Measurements from ENCODE around the gene MAP4K4.

Gene MAP4K4

DNA sequence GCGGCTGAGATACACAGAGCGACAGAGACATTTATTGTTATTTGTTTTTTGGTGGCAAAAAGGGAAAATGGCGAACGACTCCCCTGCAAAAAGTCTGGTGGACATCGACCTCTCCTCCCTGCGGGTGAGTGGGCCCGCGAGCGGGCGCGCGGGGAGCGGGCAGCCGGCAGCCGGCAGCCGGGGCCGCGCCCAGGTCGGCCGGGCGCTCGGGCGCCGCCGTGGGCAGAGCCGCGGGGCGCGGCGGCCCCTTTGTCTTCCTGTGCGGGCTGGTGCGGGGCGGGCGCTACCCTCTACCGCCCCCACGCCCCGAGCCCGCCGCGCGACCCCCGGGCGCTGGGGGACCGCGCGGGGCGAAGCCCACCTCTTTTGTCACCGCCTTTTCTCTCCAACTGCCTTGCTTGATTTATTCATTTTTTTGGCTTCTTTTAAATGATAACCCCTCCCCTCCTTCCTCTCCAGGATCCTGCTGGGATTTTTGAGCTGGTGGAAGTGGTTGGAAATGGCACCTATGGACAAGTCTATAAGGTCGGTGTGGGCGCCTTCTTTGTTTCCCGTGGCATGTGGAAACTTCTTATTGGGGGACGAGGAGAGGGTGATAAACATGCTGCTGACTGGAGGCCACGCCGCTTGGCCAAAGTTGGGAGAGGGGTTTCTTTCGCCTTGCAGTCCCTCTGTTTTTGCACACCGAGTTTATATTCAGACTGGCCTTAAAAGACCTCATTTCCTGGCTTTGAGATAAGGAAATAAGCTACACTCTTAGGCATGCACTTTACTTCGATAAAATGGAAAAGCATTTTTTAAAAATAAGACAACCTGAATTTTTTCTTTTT lies 722 bp downstream of the MAP4K4 start:
- Histone ChIP-seq H2BK15ac (ENCODE audit: low read length) (no peak overlapping the region), H3K4me1 (ENCODE audit: control insufficient read depth in 2 of 2, insufficient read depth in 1 of 2, low read depth in 1 of 2, low read length in 2 of 2) (peaks cover 6 to 18% of the 10 kb centered on the region in 2 donors), H3K79me1 (ENCODE audit: low read depth, low read length) (peaks cover 3% of the 10 kb centered on the region), H4K8ac (ENCODE audit: low read depth, low read length) (no peak overlapping the region), H2AFZ (ENCODE audit: low read length) (peak overlapping the region; percentile 64), H3K9me3 (replicated peaks in 1 of 2; ENCODE audit: control insufficient read depth in 2 of 2, insufficient read depth in 1 of 2, low read depth in 1 of 2, low read length in 2 of 2) (peaks cover 2 to 14% of the 10 kb centered on the region in 2 donors), H2BK12ac (ENCODE audit: low read length) (no peak overlapping the region), H2BK120ac (ENCODE audit: low read depth, low read length) (no peak overlapping the region), H3K27me3 (ENCODE audit: control insufficient read depth in 3 of 3, insufficient read depth in 3 of 3, low read depth in 1 of 3, low read length in 3 of 3) (no peaks in the 10 kb centered on the region), H3K27ac (replicated peaks; ENCODE audit: low read length) (peak overlapping the region; percentile 67), H3K36me3 (replicated peaks in 1 of 2; ENCODE audit: control insufficient read depth in 2 of 2, insufficient read depth in 2 of 2, low read length in 2 of 2) (peaks cover 5 to 30% of the 10 kb centered on the region in 2 donors), H3K18ac (ENCODE audit: low read length) (peak overlapping the region; percentile 98), H2AK5ac (ENCODE audit: low read depth, low read length) (no peak overlapping the region), H3K4me2 (ENCODE audit: insufficient read depth, low read length, poor library complexity, severe bottlenecking) (peak overlapping the region; percentile 81), H3K4me3 (ENCODE audit: low read length in 2 of 2) (peak overlapping the region; percentile 81 to 95), H3K9ac (ENCODE audit: low read depth, low read length, poor library complexity) (peak overlapping the region; percentile 56), H4K91ac (ENCODE audit: low read depth, low read length, poor library complexity) (no peak overlapping the region), H2BK5ac (ENCODE audit: low read length) (peak overlapping the region; percentile 35), H3K14ac (ENCODE audit: low read length) (no peak overlapping the region), H3K23ac (ENCODE audit: low read depth, low read length, poor library complexity) (no peak overlapping the region), H3K4ac (ENCODE audit: low read length) (no peak overlapping the region)
- no peak for DNase-seq (ENCODE audit: low spot score)
- no CpG with 5 or more reads among the region's 57 CpGs for WGBS, 2 donors (ENCODE audit: extremely low coverage in 2 of 2, insufficient read length in 2 of 2, insufficient replicate concordance in 1 of 2)

DNA sequence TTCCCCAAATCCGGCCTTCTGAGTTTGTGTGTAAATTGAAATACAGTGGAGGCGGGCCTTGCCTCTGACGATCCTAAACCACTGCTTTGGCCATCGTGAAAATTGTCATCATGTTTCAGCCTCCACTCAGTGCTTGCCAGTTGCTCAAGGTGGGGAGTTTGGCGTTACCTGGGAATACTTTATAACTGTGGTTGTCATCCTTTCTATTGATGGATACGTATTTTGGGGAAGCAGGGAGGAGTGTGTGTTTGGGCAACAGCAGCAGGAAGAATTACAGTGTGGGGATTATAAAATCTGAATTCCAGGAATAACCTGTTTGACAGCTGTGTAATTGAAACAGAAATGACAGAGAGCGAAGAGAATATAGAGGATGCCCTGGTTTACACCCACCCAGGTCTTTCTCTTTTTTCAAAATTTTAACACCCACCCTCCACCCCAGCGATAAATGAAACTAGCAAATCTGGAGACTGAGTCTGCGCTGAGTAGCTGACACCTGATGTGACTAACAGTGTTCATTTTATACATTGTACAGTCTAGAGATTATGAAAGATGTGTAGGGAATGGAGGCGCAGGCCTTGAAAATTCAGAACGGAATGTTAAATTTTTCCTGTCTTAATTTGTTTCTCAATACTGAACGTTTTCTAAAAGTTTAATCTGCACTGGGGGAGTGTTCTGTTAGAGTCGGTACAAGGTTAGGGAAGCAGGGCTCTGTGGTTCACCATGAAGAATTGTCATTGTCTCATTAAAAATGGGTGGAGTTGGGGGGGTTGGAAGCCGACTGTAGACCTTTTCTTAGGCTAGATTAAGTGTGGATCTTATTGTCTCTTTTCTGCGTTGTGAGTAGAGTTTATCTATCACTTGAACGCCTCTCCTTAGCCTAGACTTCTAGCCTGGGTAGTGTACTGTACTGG lies 1.6 kb downstream of the MAP4K4 start:
- no peak overlapping the region for H4K8ac ChIP-seq (ENCODE audit: low read depth, low read length)
- H3K9ac ChIP-seq (ENCODE audit: low read depth, low read length, poor library complexity), result no peak overlapping the region
- no peaks in the 10 kb centered on the region for H3K27me3 ChIP-seq (ENCODE audit: control insufficient read depth in 3 of 3, insufficient read depth in 3 of 3, low read depth in 1 of 3, low read length in 3 of 3)
- peak overlapping the region; percentile 81 for H3K4me2 ChIP-seq (ENCODE audit: insufficient read depth, low read length, poor library complexity, severe bottlenecking)
- no peak for DNase-seq (ENCODE audit: low spot score)
- H4K91ac ChIP-seq (ENCODE audit: low read depth, low read length, poor library complexity), result no peak overlapping the region
- no CpG with 5 or more reads among the region's 16 CpGs for WGBS, 2 donors (ENCODE audit: extremely low coverage in 2 of 2, insufficient read length in 2 of 2, insufficient replicate concordance in 1 of 2)
- H3K79me1 ChIP-seq (ENCODE audit: low read depth, low read length), result peaks cover 3% of the 10 kb centered on the region
- peaks cover 5 to 37% of the 10 kb centered on the region in 2 donors for H3K36me3 ChIP-seq (replicated peaks in 1 of 2; ENCODE audit: control insufficient read depth in 2 of 2, insufficient read depth in 2 of 2, low read length in 2 of 2)
- no peak overlapping the region for H2BK5ac ChIP-seq (ENCODE audit: low read length)
- no peak overlapping the region for H3K27ac ChIP-seq (replicated peaks; ENCODE audit: low read length)
- H2BK120ac ChIP-seq (ENCODE audit: low read depth, low read length), result no peak overlapping the region
- peaks cover 6 to 18% of the 10 kb centered on the region in 2 donors for H3K4me1 ChIP-seq (ENCODE audit: control insufficient read depth in 2 of 2, insufficient read depth in 1 of 2, low read depth in 1 of 2, low read length in 2 of 2)
- peaks cover 2 to 15% of the 10 kb centered on the region in 2 donors for H3K9me3 ChIP-seq (replicated peaks in 1 of 2; ENCODE audit: control insufficient read depth in 2 of 2, insufficient read depth in 1 of 2, low read depth in 1 of 2, low read length in 2 of 2)
- H3K18ac ChIP-seq (ENCODE audit: low read length), result no peak overlapping the region
- no peak overlapping the region for H3K14ac ChIP-seq (ENCODE audit: low read length)
- H3K23ac ChIP-seq (ENCODE audit: low read depth, low read length, poor library complexity), result no peak overlapping the region
- no peak overlapping the region for H2AK5ac ChIP-seq (ENCODE audit: low read depth, low read length)
- no peak overlapping the region for H2BK15ac ChIP-seq (ENCODE audit: low read length)
- no peak overlapping the region for H3K4ac ChIP-seq (ENCODE audit: low read length)
- H2BK12ac ChIP-seq (ENCODE audit: low read length), result no peak overlapping the region
- no peak overlapping the region for H2AFZ ChIP-seq (ENCODE audit: low read length)
- peak overlapping the region; percentile 81 to 95 for H3K4me3 ChIP-seq (ENCODE audit: low read length in 2 of 2)

- Histone ChIP-seq H2AFZ (ENCODE audit: low read length) (no peak overlapping the region), H3K4ac (ENCODE audit: low read length) (no peak overlapping the region), H3K79me1 (ENCODE audit: low read depth, low read length) (peaks cover 3% of the 10 kb centered on the region), H3K4me2 (ENCODE audit: insufficient read depth, low read length, poor library complexity, severe bottlenecking) (peak overlapping the region; percentile 81), H3K9me3 (replicated peaks in 1 of 2; ENCODE audit: control insufficient read depth in 2 of 2, insufficient read depth in 1 of 2, low read depth in 1 of 2, low read length in 2 of 2) (peaks cover 2 to 15% of the 10 kb centered on the region in 2 donors), H4K8ac (ENCODE audit: low read depth, low read length) (no peak overlapping the region), H2BK12ac (ENCODE audit: low read length) (no peak overlapping the region), H2BK5ac (ENCODE audit: low read length) (no peak overlapping the region), H3K14ac (ENCODE audit: low read length) (no peak overlapping the region), H3K23ac (ENCODE audit: low read depth, low read length, poor library complexity) (no peak overlapping the region), H3K36me3 (replicated peaks in 1 of 2; ENCODE audit: control insufficient read depth in 2 of 2, insufficient read depth in 2 of 2, low read length in 2 of 2) (peaks cover 5 to 43% of the 10 kb centered on the region in 2 donors), H2BK120ac (ENCODE audit: low read depth, low read length) (no peak overlapping the region), H2AK5ac (ENCODE audit: low read depth, low read length) (no peak overlapping the region), H3K27ac (replicated peaks; ENCODE audit: low read length) (no peak overlapping the region), H3K27me3 (ENCODE audit: control insufficient read depth in 3 of 3, insufficient read depth in 3 of 3, low read depth in 1 of 3, low read length in 3 of 3) (no peaks in the 10 kb centered on the region), H3K18ac (ENCODE audit: low read length) (no peak overlapping the region), H2BK15ac (ENCODE audit: low read length) (no peak overlapping the region), H3K9ac (ENCODE audit: low read depth, low read length, poor library complexity) (no peak overlapping the region), H4K91ac (ENCODE audit: low read depth, low read length, poor library complexity) (no peak overlapping the region), H3K4me1 (ENCODE audit: control insufficient read depth in 2 of 2, insufficient read depth in 1 of 2, low read depth in 1 of 2, low read length in 2 of 2) (peaks cover 6 to 18% of the 10 kb centered on the region in 2 donors), H3K4me3 (ENCODE audit: low read length in 2 of 2) (peak overlapping the region; percentile 81 to 95)
- no peak for DNase-seq (ENCODE audit: low spot score)
- WGBS, 2 donors (ENCODE audit: extremely low coverage in 2 of 2, insufficient read length in 2 of 2, insufficient replicate concordance in 1 of 2), result no CpG with 5 or more reads among the region's 13 CpGs
Observed at GRCh38 chr2:101699755-101700461, 2.4 kb downstream of the MAP4K4 start.
